Lower leg skin (tissue), 3 donors: ENCODE data around the gene PHF21A.

Experiments
- CTCF ChIP-seq, 3 donors: fragments of 450-650 bp; IDR thresholded peaks; one replicate each; pipeline ENCODE4 v1.5.1; 2016; ENCODE audit warnings: antibody characterized with exemption in 3 of 3, mild to moderate bottlenecking in 3 of 3, moderate library complexity in 2 of 3
- POLR2A ChIP-seq, 2 donors: fragments of 450-650 bp; IDR thresholded peaks; one replicate each; pipeline ENCODE4 v1.6.1; 2016 to 2017; ENCODE audit warnings: antibody characterized with exemption in 2 of 2, mild to moderate bottlenecking in 1 of 2, moderate library complexity in 1 of 2

DNA sequence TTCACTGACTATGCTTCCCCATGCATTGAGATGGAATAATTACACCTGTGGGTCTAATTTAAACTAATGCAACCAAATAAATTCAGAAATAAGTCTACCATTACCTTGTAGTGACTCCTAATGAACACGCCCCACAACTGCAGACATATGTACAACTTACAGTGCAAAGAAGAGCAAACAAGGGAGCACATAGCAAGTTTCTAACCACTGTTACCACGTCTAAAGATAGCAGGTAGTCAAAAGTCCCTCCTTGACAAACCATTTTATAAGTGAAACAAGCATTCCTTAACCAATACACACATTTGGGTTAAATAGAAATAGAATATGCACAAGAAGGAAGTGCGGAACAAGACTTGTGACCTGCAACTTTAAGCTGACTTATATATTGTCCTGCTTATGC, 20.6 kb downstream of the PHF21A start:
- TF ChIP-seq CTCF (IDR thresholded peaks at IDR 0.05) (no peak), POLR2A (IDR thresholded peaks at IDR 0.05) (no peak)
